ENCODE results near the gene CDK2.

Gene CDK2

DNA sequence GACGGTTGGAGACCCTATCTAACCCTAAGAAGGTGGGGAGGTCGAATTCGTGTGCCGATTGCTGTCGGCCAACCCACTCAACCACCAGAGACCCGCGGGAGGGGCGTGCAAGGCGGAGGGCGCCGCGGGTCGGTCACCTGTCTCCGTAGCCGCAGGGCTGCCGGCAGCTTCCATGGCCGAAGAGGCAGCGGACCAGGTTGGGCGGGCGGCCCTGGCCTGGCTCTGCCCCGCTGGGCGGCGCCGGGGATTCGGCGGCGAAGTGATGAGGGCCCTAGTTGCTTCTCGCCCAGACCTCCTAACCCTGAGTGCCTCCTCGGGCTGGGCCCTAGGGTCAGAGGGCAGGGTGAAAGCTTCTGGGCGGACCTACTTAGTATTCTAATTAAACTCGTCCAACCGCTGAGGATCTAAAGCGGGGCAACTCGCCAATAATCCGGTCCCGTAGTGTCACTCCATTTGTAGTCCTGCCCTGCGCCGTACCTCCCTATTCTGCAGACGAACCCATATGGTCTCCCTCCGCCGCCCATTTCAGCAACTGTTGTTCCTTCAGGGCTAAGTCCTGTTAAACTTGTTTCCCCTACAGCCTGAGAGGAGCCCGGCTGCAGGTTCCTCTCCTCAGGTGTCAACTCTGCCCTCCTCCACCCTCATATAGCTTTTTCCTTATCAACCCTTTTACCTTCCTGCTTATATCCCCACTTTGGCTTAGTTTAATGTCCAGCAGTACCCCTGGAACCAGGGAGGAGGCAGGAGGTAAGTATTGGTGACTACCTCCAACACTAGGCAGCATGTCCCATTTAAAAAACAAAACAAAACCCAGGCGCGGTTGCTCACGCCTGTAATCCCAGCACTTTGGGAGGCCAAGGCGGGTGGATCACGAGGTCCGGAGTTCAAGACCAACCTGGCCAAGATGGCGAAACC lies 38.8 kb upstream of the CDK2 start, which contains the start of gene PYM1:
Gene PYM1, minus strand, starts transcription at position 307 of the 915 bp plus-strand sequence. Its CDS starts 133 bp downstream, at position 174.
- TF ChIP-seq FOXP2 (optimal IDR thresholded peaks at IDR 0.05; ENCODE audit: borderline replicate concordance, extremely low read depth, extremely low read length, insufficient read depth) = peak; percentile 7
- no peak for TF ChIP-seq SIN3A (IDR thresholded peaks at IDR 0.05; ENCODE audit: borderline replicate concordance, insufficient read depth, low read length)
- peak; percentile 91 for TF ChIP-seq POLR2AphosphoS5 (IDR thresholded peaks at IDR 0.05; ENCODE audit: low read depth, low read length)
- 0 out of 2 replicates have a peak, but pooled peaks have one; percentile 39 for TF ChIP-seq TAF1 (IDR thresholded peaks at IDR 0.05; ENCODE audit: borderline replicate concordance, insufficient read depth, low read length)

DNA sequence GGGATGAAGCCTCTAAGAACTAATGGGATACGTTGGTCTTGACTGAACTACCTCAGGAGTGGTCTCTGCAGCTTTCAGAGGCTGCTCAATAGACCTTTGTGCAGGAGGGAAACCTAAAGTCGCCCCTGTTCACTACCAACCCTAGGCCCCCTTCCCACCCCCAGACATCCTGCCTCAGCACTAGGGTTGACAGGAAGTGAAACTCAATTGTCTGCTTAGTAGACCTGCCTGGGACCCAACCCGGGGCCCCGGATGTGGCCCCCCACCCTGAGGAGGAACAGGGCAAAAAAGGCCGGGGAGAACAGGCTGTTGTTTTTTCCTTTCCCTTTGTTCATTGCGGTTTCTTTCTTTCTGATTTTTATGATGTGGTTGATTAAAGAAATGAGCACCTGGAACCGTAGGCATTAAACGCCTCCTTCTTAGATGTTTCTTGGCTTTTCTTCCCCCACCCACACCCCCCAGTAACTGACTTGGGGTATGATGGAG lies 37.3 kb upstream of the CDK2 start:
- TF ChIP-seq SIN3A (IDR thresholded peaks at IDR 0.05; ENCODE audit: borderline replicate concordance, insufficient read depth, low read length) = no peak
- TF ChIP-seq POLR2AphosphoS5 (IDR thresholded peaks at IDR 0.05; ENCODE audit: low read depth, low read length) = no peak
- TF ChIP-seq, protein P1, sequence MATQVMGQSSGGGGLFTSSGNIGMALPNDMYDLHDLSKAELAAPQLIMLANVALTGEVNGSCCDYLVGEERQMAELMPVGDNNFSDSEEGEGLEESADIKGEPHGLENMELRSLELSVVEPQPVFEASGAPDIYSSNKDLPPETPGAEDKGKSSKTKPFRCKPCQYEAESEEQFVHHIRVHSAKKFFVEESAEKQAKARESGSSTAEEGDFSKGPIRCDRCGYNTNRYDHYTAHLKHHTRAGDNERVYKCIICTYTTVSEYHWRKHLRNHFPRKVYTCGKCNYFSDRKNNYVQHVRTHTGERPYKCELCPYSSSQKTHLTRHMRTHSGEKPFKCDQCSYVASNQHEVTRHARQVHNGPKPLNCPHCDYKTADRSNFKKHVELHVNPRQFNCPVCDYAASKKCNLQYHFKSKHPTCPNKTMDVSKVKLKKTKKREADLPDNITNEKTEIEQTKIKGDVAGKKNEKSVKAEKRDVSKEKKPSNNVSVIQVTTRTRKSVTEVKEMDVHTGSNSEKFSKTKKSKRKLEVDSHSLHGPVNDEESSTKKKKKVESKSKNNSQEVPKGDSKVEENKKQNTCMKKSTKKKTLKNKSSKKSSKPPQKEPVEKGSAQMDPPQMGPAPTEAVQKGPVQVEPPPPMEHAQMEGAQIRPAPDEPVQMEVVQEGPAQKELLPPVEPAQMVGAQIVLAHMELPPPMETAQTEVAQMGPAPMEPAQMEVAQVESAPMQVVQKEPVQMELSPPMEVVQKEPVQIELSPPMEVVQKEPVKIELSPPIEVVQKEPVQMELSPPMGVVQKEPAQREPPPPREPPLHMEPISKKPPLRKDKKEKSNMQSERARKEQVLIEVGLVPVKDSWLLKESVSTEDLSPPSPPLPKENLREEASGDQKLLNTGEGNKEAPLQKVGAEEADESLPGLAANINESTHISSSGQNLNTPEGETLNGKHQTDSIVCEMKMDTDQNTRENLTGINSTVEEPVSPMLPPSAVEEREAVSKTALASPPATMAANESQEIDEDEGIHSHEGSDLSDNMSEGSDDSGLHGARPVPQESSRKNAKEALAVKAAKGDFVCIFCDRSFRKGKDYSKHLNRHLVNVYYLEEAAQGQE (IDR thresholded peaks at IDR 0.05; ENCODE audit: insufficient read depth in 1 of 2, low read depth in 2 of 2, low read length in 2 of 2) = no peak

DNA sequence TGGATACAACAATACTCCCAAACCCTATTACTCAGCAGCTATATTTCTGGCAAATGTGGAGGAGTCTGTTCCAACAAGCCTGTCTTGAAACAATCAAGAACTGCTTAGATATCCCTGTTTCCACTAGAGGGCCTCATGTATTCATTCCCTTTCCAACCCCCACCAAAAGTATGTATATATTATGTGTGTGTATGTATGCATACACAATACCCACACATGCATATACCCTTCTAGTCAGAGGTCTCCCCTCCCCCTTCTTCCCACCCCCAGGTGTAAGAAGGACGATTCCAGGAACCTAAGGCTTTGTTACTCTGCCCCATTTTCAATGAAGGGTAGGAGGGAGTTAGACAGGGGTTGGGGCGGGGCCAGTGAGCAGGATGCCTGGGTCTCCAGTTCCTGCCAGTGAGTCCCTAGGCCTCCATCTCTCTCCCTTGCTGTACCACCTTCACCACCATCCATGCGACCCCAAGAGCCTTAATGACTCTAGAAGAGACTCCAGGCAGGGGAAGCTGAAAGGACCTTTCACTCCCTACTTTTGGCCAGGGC lies 35.8 kb upstream of the CDK2 start, which contains the start of gene DGKA:
Gene DGKA, plus strand, starts transcription at position 392 of the 546 bp plus-strand sequence. CDS start 5,342 bp downstream, outside the sequence.
- no peak for TF ChIP-seq TAF1 (IDR thresholded peaks at IDR 0.05; ENCODE audit: borderline replicate concordance, insufficient read depth, low read length)
- no peak for TF ChIP-seq SIN3A (IDR thresholded peaks at IDR 0.05; ENCODE audit: borderline replicate concordance, insufficient read depth, low read length)
- TF ChIP-seq, protein P1 (IDR thresholded peaks at IDR 0.05; ENCODE audit: insufficient read depth in 1 of 2, low read depth in 2 of 2, low read length in 2 of 2) = no peak
- no peak for TF ChIP-seq FOXP2 (optimal IDR thresholded peaks at IDR 0.05; ENCODE audit: borderline replicate concordance, extremely low read depth, extremely low read length, insufficient read depth)
- no peak for TF ChIP-seq POLR2AphosphoS5 (IDR thresholded peaks at IDR 0.05; ENCODE audit: low read depth, low read length)

DNA sequence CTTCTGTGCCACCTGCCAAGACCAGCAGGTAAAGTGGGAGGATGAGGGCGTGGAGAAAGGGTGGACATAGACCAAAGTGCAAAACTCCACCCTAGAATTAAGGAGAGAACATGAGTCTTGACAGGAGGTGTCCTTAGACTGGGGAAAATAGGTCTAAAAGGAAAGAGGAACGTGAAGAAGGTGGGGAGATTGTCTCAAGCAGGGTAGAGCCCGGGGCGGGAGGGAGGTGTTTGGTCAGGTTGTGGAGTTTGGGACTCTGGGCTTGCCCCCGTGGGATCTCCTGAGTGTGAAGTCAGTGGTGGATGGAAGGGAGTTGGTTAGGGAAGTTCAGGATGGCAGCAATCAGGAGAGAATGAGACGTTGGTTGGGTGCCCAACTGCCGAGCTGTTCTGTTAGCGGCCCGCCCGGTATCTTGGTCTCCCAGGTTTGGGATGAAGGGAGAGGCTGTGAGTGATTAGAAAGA lies 35.3 kb upstream of the CDK2 start:
- no peak for TF ChIP-seq POLR2AphosphoS5 (IDR thresholded peaks at IDR 0.05; ENCODE audit: low read depth, low read length)

DNA sequence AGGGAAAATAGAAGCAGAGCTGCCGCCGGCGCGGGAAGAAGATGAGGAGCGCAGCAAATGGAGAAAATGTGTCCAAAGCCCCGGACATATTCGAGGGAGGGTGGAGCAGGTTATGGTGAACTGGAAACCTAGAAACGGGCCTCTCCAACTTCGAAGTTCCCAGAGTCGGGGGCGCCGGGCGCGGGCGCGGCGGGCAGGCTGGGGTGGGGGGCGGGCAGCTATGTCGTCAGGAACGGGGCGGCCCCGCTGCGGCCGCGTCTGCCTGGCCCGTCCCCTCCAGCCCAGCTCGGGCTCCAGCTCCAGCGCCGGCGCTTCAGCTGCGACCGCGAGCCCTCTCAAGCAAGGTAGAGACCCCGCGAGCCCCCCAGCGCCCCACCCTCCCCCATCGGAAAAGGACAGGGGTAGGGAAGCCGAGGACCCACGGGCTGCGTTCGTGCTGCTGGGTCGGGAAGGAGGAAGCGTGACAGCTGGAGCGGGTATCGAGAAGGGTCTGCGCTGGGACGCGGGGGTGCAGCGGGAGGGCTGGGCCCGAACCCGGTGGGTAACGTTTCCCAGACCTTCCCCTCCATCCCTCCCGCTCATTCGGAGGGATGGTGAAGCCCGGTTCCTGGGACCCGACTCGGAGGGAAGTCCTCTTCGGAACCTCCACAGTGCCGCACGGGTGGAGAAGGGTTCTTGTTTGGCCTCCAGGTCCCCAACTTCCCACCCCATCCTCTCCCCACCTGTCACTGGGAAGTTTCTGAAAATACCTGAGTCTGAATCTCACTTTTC lies 34.7 kb upstream of the CDK2 start:
- TF ChIP-seq FOXP2 (optimal IDR thresholded peaks at IDR 0.05; ENCODE audit: borderline replicate concordance, extremely low read depth, extremely low read length, insufficient read depth) (no peak), SIN3A (IDR thresholded peaks at IDR 0.05; ENCODE audit: borderline replicate concordance, insufficient read depth, low read length) (no peak), TAF1 (IDR thresholded peaks at IDR 0.05; ENCODE audit: borderline replicate concordance, insufficient read depth, low read length) (no peak), POLR2AphosphoS5 (IDR thresholded peaks at IDR 0.05; ENCODE audit: low read depth, low read length) (no peak)
- TF ChIP-seq, protein P1 (IDR thresholded peaks at IDR 0.05; ENCODE audit: insufficient read depth in 1 of 2, low read depth in 2 of 2, low read length in 2 of 2) = no peak

Measured in PFSK-1 (cell line).